ENCODE results near the gene ZNF184.

The ZNF184 gene

DNA sequence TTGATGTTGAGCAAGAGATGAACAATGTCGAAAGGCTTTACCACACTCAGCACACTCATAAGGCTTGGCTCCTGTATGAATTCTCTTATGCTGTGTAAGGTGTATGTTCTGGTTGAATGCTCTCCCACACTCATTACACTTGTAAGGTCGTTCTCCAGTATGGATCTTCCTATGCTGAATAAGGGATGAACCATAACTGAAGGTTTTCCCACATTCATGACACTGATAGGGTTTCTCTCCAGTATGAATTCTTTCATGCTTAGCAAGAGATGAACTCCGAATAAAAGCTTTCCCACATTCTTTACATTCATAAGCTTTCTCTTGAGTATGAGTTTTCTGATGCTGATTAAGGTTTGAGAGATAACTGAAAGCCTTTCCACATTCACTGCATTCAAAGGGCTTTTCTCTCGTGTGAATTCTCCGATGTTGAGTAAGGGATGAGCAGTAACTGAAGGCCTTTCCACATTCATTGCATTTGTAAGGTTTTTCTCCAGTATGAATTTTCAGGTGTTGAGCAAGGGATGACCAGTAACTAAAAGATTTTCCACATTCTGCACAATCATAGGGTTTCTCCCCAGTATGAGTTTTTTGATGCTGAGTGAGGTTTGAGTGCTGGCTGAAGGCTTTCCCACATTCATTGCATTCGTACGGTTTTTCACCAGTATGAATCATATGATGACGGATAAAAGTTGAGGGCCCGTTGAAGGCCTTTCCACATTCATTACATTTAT lies 21.1 kb downstream of the ZNF184 start:
- ChIA-PET CTCF (no interaction called here), POLR2A (no interaction called here)
- no peak for DNase-seq (ENCODE audit: extremely low spot score)
- TF ChIP-seq CTCF (IDR thresholded peaks at IDR 0.05; ENCODE audit: control extremely low read depth, extremely low read depth, low read depth, missing control alignments) = no peak

DNA sequence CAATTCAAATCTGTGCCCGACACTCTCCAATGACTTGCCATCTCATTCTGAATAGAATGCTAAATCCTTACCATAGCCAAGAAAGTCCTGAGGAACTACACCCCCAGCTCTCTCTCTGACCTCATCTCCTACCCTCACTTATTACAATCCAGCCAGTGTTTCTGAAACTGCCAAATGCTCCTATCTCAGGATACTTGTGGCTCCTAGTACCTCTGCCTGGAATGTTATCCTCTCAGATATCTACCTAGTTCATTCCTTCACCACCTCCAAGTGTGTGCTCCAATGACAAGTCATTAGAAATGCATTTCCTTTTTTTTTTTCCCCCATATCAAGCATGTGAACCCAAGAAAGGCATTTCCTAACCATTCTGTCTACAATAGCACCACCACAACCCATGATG lies 24.4 kb downstream of the ZNF184 start:
- ChIA-PET POLR2A (no interaction called here), CTCF (no interaction called here)
- TF ChIP-seq CTCF (IDR thresholded peaks at IDR 0.05; ENCODE audit: control extremely low read depth, extremely low read depth, low read depth, missing control alignments) = no peak
- no peak for DNase-seq (ENCODE audit: extremely low spot score)

- POLR2A ChIA-PET = no interaction called here
- no peak for TF ChIP-seq CTCF (IDR thresholded peaks at IDR 0.05; ENCODE audit: control extremely low read depth, extremely low read depth, low read depth, missing control alignments)
- CTCF ChIA-PET = no interaction called here
- no peak for DNase-seq (ENCODE audit: extremely low spot score)
Observed at GRCh38 chr6:27442932-27443331, 30.0 kb downstream of the ZNF184 start.

DNA sequence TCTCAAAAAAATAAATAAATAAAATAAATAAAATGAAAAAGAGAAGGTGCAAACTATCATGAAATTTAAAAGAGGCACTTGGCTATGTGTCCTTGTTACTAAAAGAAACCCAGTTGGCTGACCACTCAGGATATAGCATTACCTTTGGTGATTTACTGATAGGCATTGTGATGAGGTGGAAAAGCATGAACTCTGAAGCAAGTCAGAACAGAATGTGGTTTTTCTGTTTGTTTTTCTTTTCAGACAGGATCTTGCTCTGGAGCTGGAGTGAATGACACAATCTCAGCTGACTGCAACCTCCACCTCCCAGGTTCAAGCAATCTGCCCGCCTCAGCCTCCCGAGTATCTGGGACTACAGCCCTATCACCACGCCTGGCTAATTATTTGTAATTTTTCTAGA lies 31.9 kb downstream of the ZNF184 start:
- DNase-seq (ENCODE audit: extremely low spot score) = no peak
- ChIA-PET POLR2A (no interaction called here), CTCF (no interaction called here)
- no peak for TF ChIP-seq CTCF (IDR thresholded peaks at IDR 0.05; ENCODE audit: control extremely low read depth, extremely low read depth, low read depth, missing control alignments)

DNA sequence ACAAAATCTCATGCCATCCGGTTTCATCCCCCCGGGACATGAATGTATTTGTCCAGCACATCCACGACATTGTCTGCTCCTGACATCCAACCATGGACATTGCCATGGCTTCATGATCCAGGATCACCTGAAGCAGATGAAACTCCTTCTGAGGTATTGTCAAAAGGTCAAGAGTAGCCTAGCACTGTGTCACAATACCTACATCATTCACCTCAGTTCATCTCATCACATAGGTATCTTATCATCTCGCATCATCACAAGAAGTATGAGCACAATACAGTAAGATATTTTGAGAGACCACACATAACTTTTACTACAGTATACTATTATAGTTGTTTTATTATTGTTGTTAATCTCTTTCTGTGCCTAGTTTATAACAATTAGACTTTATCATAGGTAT lies 33.5 kb downstream of the ZNF184 start:
- DNase-seq (ENCODE audit: extremely low spot score) = no peak
- no peak for TF ChIP-seq CTCF (IDR thresholded peaks at IDR 0.05; ENCODE audit: control extremely low read depth, extremely low read depth, low read depth, missing control alignments)
- POLR2A ChIA-PET = no interaction called here
- CTCF ChIA-PET = no interaction called here

- no peak for TF ChIP-seq CTCF (IDR thresholded peaks at IDR 0.05; ENCODE audit: control extremely low read depth, extremely low read depth, low read depth, missing control alignments)
- POLR2A ChIA-PET = no interaction called here
- DNase-seq (ENCODE audit: extremely low spot score) = no peak
- CTCF ChIA-PET = no interaction called here
Observed at GRCh38 chr6:27433714-27434113, 39.2 kb downstream of the ZNF184 start.

Measured in GM10248 (cell line).